Esophagus muscularis mucosa (tissue), 4 donors: ENCODE results near the gene TAF1B.

Source experiments
- EP300 ChIP-seq: sonication (generic); formaldehyde crosslinking; IDR thresholded peaks from one replicate; pipeline ENCODE4 v1.6.1; 2017; ENCODE audit warnings: antibody characterized with exemption
- POLR2A ChIP-seq: fragments of 450-650 bp; IDR thresholded peaks from one replicate; pipeline ENCODE4 v1.6.1; 2017; ENCODE audit warnings: antibody characterized with exemption, moderate library complexity, mild to moderate bottlenecking, low read depth
- POLR2AphosphoS5 ChIP-seq, 2 donors: sonication (generic); formaldehyde crosslinking; IDR thresholded peaks; one replicate each; pipeline ENCODE4 v1.6.1; 2017; ENCODE audit warnings: antibody characterized with exemption in 2 of 2
- TF ChIP-seq, protein P1 (sequence below), 3 experiments: fragments of 200-600 bp in 2 of 3; fragments of 450-650 bp in 1 of 3; sonication (generic) in 2 of 3; IDR thresholded peaks; one replicate each; pipeline ENCODE4 v1.5.1; 2017 to 2019; ENCODE audit warnings: antibody characterized with exemption in 3 of 3, mild to moderate bottlenecking in 2 of 3, moderate library complexity in 1 of 3

DNA sequence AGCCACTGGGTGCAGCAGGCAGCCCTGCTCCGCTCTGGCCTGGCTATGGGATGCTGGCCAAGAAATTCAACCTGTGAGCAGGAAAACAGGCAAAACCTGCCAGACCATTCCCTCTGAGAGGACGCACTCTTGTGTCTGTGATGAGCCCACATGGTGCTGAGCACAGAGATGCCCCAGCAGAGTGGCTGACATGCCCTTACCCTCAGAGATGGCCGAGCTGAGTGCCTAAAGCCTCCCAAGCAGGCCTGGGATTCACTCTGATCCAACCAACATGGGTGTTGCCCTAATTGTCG lies 34.3 kb upstream of the TAF1B start:
- TF ChIP-seq POLR2AphosphoS5 (IDR thresholded peaks at IDR 0.05) = no peak
- TF ChIP-seq, protein P1, sequence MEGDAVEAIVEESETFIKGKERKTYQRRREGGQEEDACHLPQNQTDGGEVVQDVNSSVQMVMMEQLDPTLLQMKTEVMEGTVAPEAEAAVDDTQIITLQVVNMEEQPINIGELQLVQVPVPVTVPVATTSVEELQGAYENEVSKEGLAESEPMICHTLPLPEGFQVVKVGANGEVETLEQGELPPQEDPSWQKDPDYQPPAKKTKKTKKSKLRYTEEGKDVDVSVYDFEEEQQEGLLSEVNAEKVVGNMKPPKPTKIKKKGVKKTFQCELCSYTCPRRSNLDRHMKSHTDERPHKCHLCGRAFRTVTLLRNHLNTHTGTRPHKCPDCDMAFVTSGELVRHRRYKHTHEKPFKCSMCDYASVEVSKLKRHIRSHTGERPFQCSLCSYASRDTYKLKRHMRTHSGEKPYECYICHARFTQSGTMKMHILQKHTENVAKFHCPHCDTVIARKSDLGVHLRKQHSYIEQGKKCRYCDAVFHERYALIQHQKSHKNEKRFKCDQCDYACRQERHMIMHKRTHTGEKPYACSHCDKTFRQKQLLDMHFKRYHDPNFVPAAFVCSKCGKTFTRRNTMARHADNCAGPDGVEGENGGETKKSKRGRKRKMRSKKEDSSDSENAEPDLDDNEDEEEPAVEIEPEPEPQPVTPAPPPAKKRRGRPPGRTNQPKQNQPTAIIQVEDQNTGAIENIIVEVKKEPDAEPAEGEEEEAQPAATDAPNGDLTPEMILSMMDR (IDR thresholded peaks at IDR 0.05) = no peak
- no peak for TF ChIP-seq EP300
- TF ChIP-seq POLR2A = no peak
